Measurements from ENCODE around the gene AK8. TPM values are rescaled to one million over a fixed set of nuclear protein-coding genes. Genes with fewer than 3 reads are reported as not detected.
A peak's percentile ranks its signal among the peaks of the same experiment; 100 is the strongest.

AK8 gene
- total RNA-seq, 1 donor from 2014 or later, result not detected

GRCh38 chr9:132883349-132884294 lies 5.5 kb upstream of the AK8 start:
- intact Hi-C loops (cut with micrococcal nuclease), result no loop called here
- DNase-seq (ENCODE audit: low spot score), result no peak
- H3K9me3 Mint-ChIP-seq, result no peaks in the 10 kb centered on the region
- peaks cover 26% of the 10 kb centered on the region for H3K4me1 Mint-ChIP-seq (ENCODE audit: low read depth)
- H3K4me3 Mint-ChIP-seq, result no peak overlapping the region
- no peaks in the 10 kb centered on the region for H3K27me3 Mint-ChIP-seq (ENCODE audit: insufficient read depth)
- no peak overlapping the region for H3K27ac Mint-ChIP-seq
- no peaks in the 10 kb centered on the region for H3K36me3 Mint-ChIP-seq (ENCODE audit: low read depth)

- Mint-ChIP-seq H3K27ac (no peak overlapping the region), H3K9me3 (no peaks in the 10 kb centered on the region), H3K36me3 (ENCODE audit: low read depth) (no peaks in the 10 kb centered on the region), H3K4me3 (no peak overlapping the region), H3K4me1 (ENCODE audit: low read depth) (peaks cover 26% of the 10 kb centered on the region), H3K27me3 (ENCODE audit: insufficient read depth) (no peaks in the 10 kb centered on the region)
- intact Hi-C loops (cut with micrococcal nuclease), result no loop called here
- no peak for DNase-seq (ENCODE audit: low spot score)
These were observed 4.5 kb upstream of the AK8 start for GRCh38 chr9:132882616-132883015.

- H3K27me3 Mint-ChIP-seq (ENCODE audit: insufficient read depth), result peaks cover 3% of the 10 kb centered on the region
- no peak overlapping the region for H3K27ac Mint-ChIP-seq
- H3K4me3 Mint-ChIP-seq, result no peak overlapping the region
- DNase-seq (ENCODE audit: low spot score), result no peak
- no peaks in the 10 kb centered on the region for H3K36me3 Mint-ChIP-seq (ENCODE audit: low read depth)
- peaks cover 26% of the 10 kb centered on the region for H3K4me1 Mint-ChIP-seq (ENCODE audit: low read depth)
- intact Hi-C loops (cut with micrococcal nuclease), result no loop called here
- H3K9me3 Mint-ChIP-seq, result no peaks in the 10 kb centered on the region
These were observed 3.7 kb upstream of the AK8 start for GRCh38 chr9:132881826-132882225.

GRCh38 chr9:132880324-132880661 lies 2.2 kb upstream of the AK8 start:
- Mint-ChIP-seq H3K9me3 (no peaks in the 10 kb centered on the region), H3K27me3 (ENCODE audit: insufficient read depth) (peaks cover 9% of the 10 kb centered on the region), H3K36me3 (ENCODE audit: low read depth) (no peaks in the 10 kb centered on the region), H3K4me1 (ENCODE audit: low read depth) (peaks cover 26% of the 10 kb centered on the region), H3K27ac (peak overlapping the region; percentile 54), H3K4me3 (peak overlapping the region; percentile 84)
- DNase-seq (ENCODE audit: low spot score), result no peak
- intact Hi-C loops (cut with micrococcal nuclease), result no loop called here

GRCh38 chr9:132879457-132880323 lies 1.6 kb upstream of the AK8 start:
- peaks cover 9% of the 10 kb centered on the region for H3K27me3 Mint-ChIP-seq (ENCODE audit: insufficient read depth)
- no peaks in the 10 kb centered on the region for H3K9me3 Mint-ChIP-seq
- H3K4me1 Mint-ChIP-seq (ENCODE audit: low read depth), result peaks cover 26% of the 10 kb centered on the region
- H3K4me3 Mint-ChIP-seq, result peak overlapping the region; percentile 84
- peak overlapping the region; percentile 68 for H3K27ac Mint-ChIP-seq
- H3K36me3 Mint-ChIP-seq (ENCODE audit: low read depth), result no peaks in the 10 kb centered on the region
- no peak for DNase-seq (ENCODE audit: low spot score)
- intact Hi-C loops (cut with micrococcal nuclease), result loop anchor here (2.0 to 5.0 kb wide), 2 partner anchors 65 to 802 kb away; partner anchors contain the start of genes MED27 and TSC1

- Mint-ChIP-seq H3K27ac (peak within 1 kb of the TSS; percentile 68), H3K27me3 (ENCODE audit: insufficient read depth) (peaks cover 9% of the 10 kb centered on the region), H3K4me3 (peak within 1 kb of the TSS; percentile 84), H3K9me3 (no peaks in the 10 kb centered on the region), H3K36me3 (ENCODE audit: low read depth) (no peaks in the 10 kb centered on the region), H3K4me1 (ENCODE audit: low read depth) (peaks cover 26% of the 10 kb centered on the region)
- intact Hi-C loops (cut with micrococcal nuclease), result loop anchor here (1.0 to 5.0 kb wide), 5 partner anchors 22 to 802 kb away; partner anchors contain the start of genes GTF3C4, MED27 and TSC1
- DNase-seq (ENCODE audit: low spot score), result no peak
These were observed 792 bp upstream of the AK8 start, which contains the start of gene SPACA9 for GRCh38 chr9:132878695-132879456. Gene SPACA9, plus strand, starts transcription at chr9:132878898. Its CDS starts 5,050 bp downstream, at chr9:132883948.

- DNase-seq (ENCODE audit: low spot score), result no peak
- no peaks in the 10 kb centered on the region for H3K9me3 Mint-ChIP-seq
- peak overlapping the region; percentile 29 for H3K27ac Mint-ChIP-seq
- intact Hi-C loops (cut with micrococcal nuclease), result loop anchor here (5.0 kb wide), 1 partner anchor 800 kb away; the partner anchor contains the start of gene MED27
- peaks cover 21% of the 10 kb centered on the region for H3K4me1 Mint-ChIP-seq (ENCODE audit: low read depth)
- peaks cover 9% of the 10 kb centered on the region for H3K27me3 Mint-ChIP-seq (ENCODE audit: insufficient read depth)
- no peaks in the 10 kb centered on the region for H3K36me3 Mint-ChIP-seq (ENCODE audit: low read depth)
- peak overlapping the region; percentile 75 for H3K4me3 Mint-ChIP-seq
These were observed 643 bp downstream of the AK8 start for GRCh38 chr9:132877458-132877823.

- H3K4me3 Mint-ChIP-seq, result peak overlapping the region; percentile 75
- H3K36me3 Mint-ChIP-seq (ENCODE audit: low read depth), result no peaks in the 10 kb centered on the region
- H3K9me3 Mint-ChIP-seq, result no peaks in the 10 kb centered on the region
- peaks cover 9% of the 10 kb centered on the region for H3K27me3 Mint-ChIP-seq (ENCODE audit: insufficient read depth)
- H3K27ac Mint-ChIP-seq, result no peak overlapping the region
- no peak for DNase-seq (ENCODE audit: low spot score)
- peaks cover 20% of the 10 kb centered on the region for H3K4me1 Mint-ChIP-seq (ENCODE audit: low read depth)
- intact Hi-C loops (cut with micrococcal nuclease), result loop anchor here (5.0 kb wide), 1 partner anchor 800 kb away; the partner anchor contains the start of gene MED27
These were observed 1.2 kb downstream of the AK8 start for GRCh38 chr9:132876849-132877248.

- no peak overlapping the region for H3K4me3 Mint-ChIP-seq
- intact Hi-C loops (cut with micrococcal nuclease), result loop anchor here (5.0 kb wide), 1 partner anchor 798 kb away; the partner anchor contains the start of gene MED27
- H3K4me1 Mint-ChIP-seq (ENCODE audit: low read depth), result peaks cover 18% of the 10 kb centered on the region
- H3K9me3 Mint-ChIP-seq, result no peaks in the 10 kb centered on the region
- no peak for DNase-seq (ENCODE audit: low spot score)
- no peak overlapping the region for H3K27ac Mint-ChIP-seq
- peaks cover 9% of the 10 kb centered on the region for H3K27me3 Mint-ChIP-seq (ENCODE audit: insufficient read depth)
- no peaks in the 10 kb centered on the region for H3K36me3 Mint-ChIP-seq (ENCODE audit: low read depth)
These were observed 2.9 kb downstream of the AK8 start for GRCh38 chr9:132875159-132875558.

- no peaks in the 10 kb centered on the region for H3K36me3 Mint-ChIP-seq (ENCODE audit: low read depth)
- H3K4me3 Mint-ChIP-seq, result no peak overlapping the region
- intact Hi-C loops (cut with micrococcal nuclease), result no loop called here
- peaks cover 9% of the 10 kb centered on the region for H3K27me3 Mint-ChIP-seq (ENCODE audit: insufficient read depth)
- peaks cover 5% of the 10 kb centered on the region for H3K4me1 Mint-ChIP-seq (ENCODE audit: low read depth)
- DNase-seq (ENCODE audit: low spot score), result no peak
- H3K27ac Mint-ChIP-seq, result peak overlapping the region; percentile 57
- no peaks in the 10 kb centered on the region for H3K9me3 Mint-ChIP-seq
These were observed 4.7 kb downstream of the AK8 start for GRCh38 chr9:132873403-132873802.

- peaks cover 10% of the 10 kb centered on the region for H3K4me1 Mint-ChIP-seq (ENCODE audit: low read depth)
- no peak for DNase-seq (ENCODE audit: low spot score)
- H3K27me3 Mint-ChIP-seq (ENCODE audit: insufficient read depth), result peaks cover 2% of the 10 kb centered on the region
- H3K9me3 Mint-ChIP-seq, result no peaks in the 10 kb centered on the region
- no peaks in the 10 kb centered on the region for H3K36me3 Mint-ChIP-seq (ENCODE audit: low read depth)
- H3K4me3 Mint-ChIP-seq, result no peak overlapping the region
- intact Hi-C loops (cut with micrococcal nuclease), result no loop called here
- no peak overlapping the region for H3K27ac Mint-ChIP-seq
These were observed 8.8 kb downstream of the AK8 start for GRCh38 chr9:132869266-132869665.

- Mint-ChIP-seq H3K9me3 (no peaks in the 10 kb centered on the region), H3K27me3 (ENCODE audit: insufficient read depth) (peaks cover 2% of the 10 kb centered on the region), H3K27ac (no peak overlapping the region), H3K36me3 (ENCODE audit: low read depth) (no peaks in the 10 kb centered on the region), H3K4me1 (ENCODE audit: low read depth) (peaks cover 9% of the 10 kb centered on the region), H3K4me3 (no peak overlapping the region)
- intact Hi-C loops (cut with micrococcal nuclease), result no loop called here
- DNase-seq (ENCODE audit: low spot score), result no peak
These were observed 11.2 kb downstream of the AK8 start for GRCh38 chr9:132866898-132867297.

All from activated T-helper 1 cell treated with anti-CD3 and anti-CD28 coated beads, Interleukin-12 subunit alpha, Interleukin-12 subunit beta, Interleukin-2, Interleukin-4 antibody, amounts not matched to agents 30 ng/mL and 10 ng/mL and 1 ng/mL, durations not matched to agents 14 hours and 24 hours and 36 hours (primary cell).